Smooth muscle cell (in vitro differentiated cells): Measurements from ENCODE around the gene ESPNL. TPM values are rescaled to one million over a fixed set of nuclear protein-coding genes. Genes with fewer than 3 reads are reported as not detected.

Source experiments
- DNase-seq: peaks from one replicate; lab custom pipeline; 2025; ENCODE audit not compliant: unreplicated experiment; lab: John Stamatoyannopoulos, UW
- H2AFZ ChIP-seq: fragments of 200-600 bp; sonication (generic); 2 replicates; pipeline ENCODE4 v1.6.0; 2016; ENCODE audit warnings: antibody characterized with exemption, low read depth, mild to moderate bottlenecking
- H3F3A ChIP-seq: fragments of 200-600 bp; sonication (generic); 2 replicates; pipeline ENCODE4 v1.6.0; 2017; ENCODE audit warnings: antibody characterized with exemption, low read depth
- H3K27ac ChIP-seq: fragments of 200-600 bp; sonication (generic); 2 replicates; pipeline ENCODE4 v1.5.1; 2016; ENCODE audit warnings: low read depth, mild to moderate bottlenecking
- H3K27me3 ChIP-seq: fragments of 200-600 bp; sonication (generic); 2 replicates; pipeline ENCODE4 v1.6.1; 2016; ENCODE audit warnings: low read depth, mild to moderate bottlenecking
- H3K36me3 ChIP-seq: fragments of 200-600 bp; sonication (generic); 2 replicates; pipeline ENCODE4 v1.5.1; 2016; ENCODE audit warnings: low read depth
- H3K4me1 ChIP-seq: fragments of 200-600 bp; sonication (generic); 2 replicates; pipeline ENCODE4 v1.5.1; 2016; ENCODE audit warnings: low read depth
- H3K4me2 ChIP-seq: fragments of 200-600 bp; sonication (generic); 2 replicates; pipeline ENCODE4 v1.6.0; 2016; ENCODE audit warnings: mild to moderate bottlenecking
- H3K4me3 ChIP-seq: fragments of 200-600 bp; sonication (generic); 2 replicates; pipeline ENCODE4 v1.5.1; 2016; ENCODE audit warnings: mild to moderate bottlenecking
- H3K79me2 ChIP-seq: fragments of 200-600 bp; sonication (generic); 2 replicates; pipeline ENCODE4 v1.6.0; 2016; ENCODE audit warnings: low read depth, mild to moderate bottlenecking
- H3K9ac ChIP-seq: fragments of 200-600 bp; sonication (generic); 2 replicates; pipeline ENCODE4 v1.6.0; 2016; ENCODE audit warnings: low read depth
- H3K9me3 ChIP-seq: fragments of 200-600 bp; sonication (generic); replicated peaks from 2 replicates; pipeline ENCODE4 v1.5.1; 2016; ENCODE audit warnings: low read depth
- H4K20me1 ChIP-seq: fragments of 200-600 bp; sonication (generic); 2 replicates; pipeline ENCODE4 v1.6.0; 2016; ENCODE audit warnings: low read depth
- WGBS: methylation state at CpG from one replicate; pipeline ENCODE4 v1.1.7; 2016; ENCODE audit warnings: low lambda C conversion rate; 5-methylcytosine and 5-hydroxymethylcytosine counted together
- polyA plus RNA-seq: library from polyadenylated mRNA; unstranded; fragments of >200 nt; fragmentation: Nextera tagmentation; extraction: Ambion mirVana; gene quantifications from 2 replicates; pipeline ENCODE4 v1.2.1, GENCODE V29; 2016
- total RNA-seq: library from RNA; depleted of rRNA; stranded (reverse); fragments of >200 nt; gene quantifications from 2 replicates; pipeline ENCODE4 v1.2.3, GENCODE V29; 2014
- TF ChIP-seq, protein P1 (sequence below): fragments of 200-600 bp; sonication (generic); IDR thresholded peaks from 2 replicates; pipeline ENCODE4 v1.5.1; 2017; ENCODE audit warnings: borderline replicate concordance, mild to moderate bottlenecking, antibody characterized with exemption; ENCODE audit not compliant: insufficient read depth, poor library complexity, severe bottlenecking

ESPNL gene
- total and polyA plus RNA-seq, 2 experiments from 2014 or later: 0.04 TPM; not detected in 1

DNA sequence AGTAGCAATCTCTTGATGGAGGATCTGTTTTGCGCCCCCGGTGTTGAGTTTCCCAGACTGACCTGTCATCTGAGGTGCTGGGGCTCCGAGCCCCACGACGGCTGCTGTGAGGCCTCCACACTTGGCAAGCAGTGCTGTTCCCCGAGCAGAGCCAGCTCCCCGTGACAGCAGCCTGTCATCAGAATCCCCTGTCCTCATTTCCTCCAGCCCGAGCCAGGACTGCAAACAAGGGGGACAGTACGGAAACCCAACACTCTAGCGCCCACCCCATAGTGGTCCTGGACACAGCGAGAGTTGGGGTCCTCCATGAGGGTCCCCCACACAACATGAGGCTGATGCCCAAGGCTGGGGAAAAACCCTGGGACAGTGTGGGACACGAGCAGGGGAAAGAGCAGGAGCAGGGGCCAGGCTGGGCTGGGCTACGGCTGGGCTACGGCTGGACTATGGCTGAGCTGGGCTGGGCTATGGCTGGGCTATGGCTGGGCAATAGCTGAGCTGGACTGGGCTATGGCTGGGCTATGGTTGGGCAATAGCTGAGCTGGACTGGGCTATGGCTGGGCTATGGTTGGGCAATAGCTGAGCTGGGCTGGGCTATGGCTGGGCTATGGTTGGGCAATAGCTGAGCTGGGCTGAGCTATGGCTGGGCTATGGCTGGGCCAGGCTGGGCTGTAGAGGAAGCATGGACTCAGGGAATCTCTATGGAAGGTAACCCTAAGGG lies 36.8 kb downstream of the ESPNL start:
- Histone ChIP-seq H4K20me1 (no peaks in the 10 kb centered on the region), H3K36me3 (no peaks in the 10 kb centered on the region), H3K27me3 (no peaks in the 10 kb centered on the region), H3F3A (no peaks in the 10 kb centered on the region), H3K27ac (no peak overlapping the region), H3K9me3 (no peaks in the 10 kb centered on the region), H3K4me3 (no peak overlapping the region), H2AFZ (no peak overlapping the region), H3K9ac (no peak overlapping the region), H3K79me2 (no peaks in the 10 kb centered on the region), H3K4me2 (no peak overlapping the region), H3K4me1 (no peaks in the 10 kb centered on the region)
- DNase-seq: no peak
- TF ChIP-seq, protein P1, sequence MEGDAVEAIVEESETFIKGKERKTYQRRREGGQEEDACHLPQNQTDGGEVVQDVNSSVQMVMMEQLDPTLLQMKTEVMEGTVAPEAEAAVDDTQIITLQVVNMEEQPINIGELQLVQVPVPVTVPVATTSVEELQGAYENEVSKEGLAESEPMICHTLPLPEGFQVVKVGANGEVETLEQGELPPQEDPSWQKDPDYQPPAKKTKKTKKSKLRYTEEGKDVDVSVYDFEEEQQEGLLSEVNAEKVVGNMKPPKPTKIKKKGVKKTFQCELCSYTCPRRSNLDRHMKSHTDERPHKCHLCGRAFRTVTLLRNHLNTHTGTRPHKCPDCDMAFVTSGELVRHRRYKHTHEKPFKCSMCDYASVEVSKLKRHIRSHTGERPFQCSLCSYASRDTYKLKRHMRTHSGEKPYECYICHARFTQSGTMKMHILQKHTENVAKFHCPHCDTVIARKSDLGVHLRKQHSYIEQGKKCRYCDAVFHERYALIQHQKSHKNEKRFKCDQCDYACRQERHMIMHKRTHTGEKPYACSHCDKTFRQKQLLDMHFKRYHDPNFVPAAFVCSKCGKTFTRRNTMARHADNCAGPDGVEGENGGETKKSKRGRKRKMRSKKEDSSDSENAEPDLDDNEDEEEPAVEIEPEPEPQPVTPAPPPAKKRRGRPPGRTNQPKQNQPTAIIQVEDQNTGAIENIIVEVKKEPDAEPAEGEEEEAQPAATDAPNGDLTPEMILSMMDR: no peak
- 89% methylated on average over 14 of the region's 14 CpGs for WGBS

DNA sequence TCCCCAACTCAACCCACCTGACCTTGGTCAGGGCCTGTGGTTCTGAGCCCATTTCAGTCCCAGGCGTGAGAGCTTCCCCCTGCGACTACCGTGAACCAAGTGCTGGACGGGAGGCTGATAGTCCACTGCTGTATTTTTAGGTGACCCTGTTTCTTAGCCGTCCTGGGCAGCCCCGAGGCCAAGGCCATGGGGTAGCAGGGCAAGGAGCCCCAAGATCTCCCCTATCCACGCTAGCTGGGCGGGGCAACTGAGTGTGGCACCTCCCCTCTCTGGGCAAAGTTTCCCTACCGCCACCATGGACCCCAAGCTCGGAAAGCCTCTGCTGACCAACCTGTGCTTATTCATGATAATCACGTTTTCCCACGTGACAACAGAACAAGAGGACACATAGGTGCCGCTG lies 37.7 kb downstream of the ESPNL start:
- Histone ChIP-seq H3K79me2 (no peaks in the 10 kb centered on the region), H2AFZ (no peak overlapping the region), H4K20me1 (no peaks in the 10 kb centered on the region), H3K27ac (no peak overlapping the region), H3K9me3 (no peaks in the 10 kb centered on the region), H3K36me3 (no peaks in the 10 kb centered on the region), H3K4me3 (no peak overlapping the region), H3K4me1 (no peaks in the 10 kb centered on the region), H3K4me2 (no peak overlapping the region), H3F3A (no peaks in the 10 kb centered on the region), H3K9ac (no peak overlapping the region), H3K27me3 (no peaks in the 10 kb centered on the region)
- TF ChIP-seq, protein P1: no peak
- no peak for DNase-seq
- 94% methylated on average over 13 of the region's 13 CpGs for WGBS

DNA sequence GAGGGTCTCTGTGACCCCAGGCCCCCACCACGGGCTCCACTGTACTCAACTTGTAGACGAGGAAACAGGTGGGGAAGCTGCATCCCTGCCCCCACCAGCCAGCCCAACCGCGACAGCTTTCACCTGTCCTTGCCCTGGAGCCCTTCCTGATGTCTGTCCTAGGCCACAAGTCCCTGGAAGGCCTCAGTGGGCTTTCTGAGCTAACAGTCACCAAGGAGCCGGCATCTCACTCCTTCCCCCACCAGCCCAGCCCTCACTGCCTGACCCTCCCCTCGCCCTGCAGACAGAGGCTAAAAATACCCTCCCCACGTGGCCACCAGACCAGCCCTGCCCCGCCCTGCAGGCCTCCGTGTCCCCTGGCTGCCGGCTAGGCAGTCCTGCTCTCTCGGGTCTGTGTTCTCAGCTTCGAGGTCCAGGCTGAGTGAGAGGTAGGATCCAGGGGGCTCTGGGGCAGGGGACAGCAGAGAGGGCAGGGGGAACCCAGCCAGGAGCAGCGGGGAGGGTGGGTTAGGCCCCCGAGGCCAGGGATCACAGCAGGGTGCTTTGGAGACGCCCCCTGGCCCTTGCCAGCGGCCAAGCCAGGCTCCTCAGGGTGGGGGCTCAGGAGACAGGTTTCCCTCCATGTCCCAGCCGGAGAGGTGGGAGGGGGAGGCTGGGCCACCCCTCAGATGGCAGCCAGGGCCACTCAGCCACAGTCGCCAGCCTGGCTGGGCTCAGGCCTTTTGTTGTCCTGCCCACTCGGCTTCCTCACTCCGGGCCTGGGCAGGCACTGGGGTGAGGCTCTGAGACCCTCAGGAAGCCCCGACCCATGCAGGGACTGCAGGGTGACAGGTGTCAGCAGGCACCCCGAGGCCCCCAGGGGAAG lies 38.4 kb downstream of the ESPNL start, which contains the start of gene KLHL30:
Gene KLHL30 (plus strand): TSS at position 338 of the 865 bp plus-strand sequence. CDS start 2,087 bp downstream, outside the sequence.
- H3K4me1 ChIP-seq: peaks cover 5% of the 10 kb centered on the region
- 70% methylated on average over 22 of the region's 22 CpGs for WGBS
- H3F3A ChIP-seq: no peaks in the 10 kb centered on the region
- no peak within 1 kb of the TSS for H3K9ac ChIP-seq
- H3K36me3 ChIP-seq: no peaks in the 10 kb centered on the region
- no peak within 1 kb of the TSS for H3K4me3 ChIP-seq
- H3K27ac ChIP-seq: no peak within 1 kb of the TSS
- TF ChIP-seq, protein P1: no peak
- H3K4me2 ChIP-seq: no peak within 1 kb of the TSS
- no peak within 1 kb of the TSS for H2AFZ ChIP-seq
- DNase-seq: no peak
- no peaks in the 10 kb centered on the region for H3K79me2 ChIP-seq
- no peaks in the 10 kb centered on the region for H4K20me1 ChIP-seq
- H3K27me3 ChIP-seq: no peaks in the 10 kb centered on the region
- H3K9me3 ChIP-seq: no peaks in the 10 kb centered on the region
